WTC11 (cell line): ENCODE measurements around the gene C19orf67. TPM values are rescaled to one million over a fixed set of nuclear protein-coding genes. Genes with fewer than 3 reads are reported as not detected.
A peak's percentile ranks its signal among the peaks of the same experiment; 100 is the strongest.

Source experiments
- ATAC-seq: fragments of 200-7000 bp; cut with Tn5 transposase; 2 replicates; pipeline ENCODE4 v1.10.0; 2021; ENCODE audit warnings: mild to moderate bottlenecking, moderate library complexity
- CTCF ChIA-PET: fragments of 300-600 bp; sonication (Branson Sonifier 250); formaldehyde crosslinking; loops from one replicate; lab custom pipeline; 2021; ENCODE audit warnings: antibody characterized with exemption; lab: Charles Lee
- POLR2A ChIA-PET: fragments of 350-600 bp; sonication (Branson Sonifier 250); formaldehyde crosslinking; loops from one replicate; lab custom pipeline; 2021; ENCODE audit warnings: antibody characterized with exemption; lab: Charles Lee
- DNase-seq: peaks from one replicate; pipeline ENCODE4 v3.0.0; 2021; ENCODE audit warnings: low spot score
- H3K27ac Mint-ChIP-seq: 2 replicates; pipeline ENCODE4 v1.8.0; 2021; ENCODE audit warnings: mixed read lengths
- H3K27me3 Mint-ChIP-seq: 2 replicates; pipeline ENCODE4 v1.8.0; 2021; ENCODE audit warnings: low read depth, mild to moderate bottlenecking, moderate library complexity, mixed read lengths
- H3K36me3 Mint-ChIP-seq: 2 replicates; pipeline ENCODE4 v1.8.0; 2021; ENCODE audit warnings: mixed read lengths
- H3K4me1 Mint-ChIP-seq: 2 replicates; pipeline ENCODE4 v1.8.0; 2022; ENCODE audit warnings: mixed read lengths
- H3K4me3 Mint-ChIP-seq: 2 replicates; pipeline ENCODE4 v1.8.0; 2021; ENCODE audit warnings: mild to moderate bottlenecking, moderate library complexity, mixed read lengths
- H3K9me3 Mint-ChIP-seq: 2 replicates; pipeline ENCODE4 v1.8.0; 2021; ENCODE audit warnings: mixed read lengths
- GTF2I ChIP-seq: fragments of 250-450 bp; sonication (Bioruptor Pico); conservative IDR thresholded peaks from 2 replicates; pipeline ENCODE4 v1.4.0; 2021; ENCODE audit warnings: mild to moderate bottlenecking
- IRF2 ChIP-seq: sonication (generic); formaldehyde crosslinking; IDR thresholded peaks from 2 replicates; pipeline ENCODE4 v1.8.0; 2022; ENCODE audit warnings: low read depth, missing genetic modification reagents, borderline replicate concordance
- JUN ChIP-seq: sonication (generic); formaldehyde crosslinking; IDR thresholded peaks from 2 replicates; pipeline ENCODE4 v1.8.0; 2023; ENCODE audit warnings: mild to moderate bottlenecking, missing genetic modification reagents
- MXD4 ChIP-seq: fragments of 250-450 bp; sonication (Bioruptor Pico); IDR thresholded peaks from 2 replicates; pipeline ENCODE4 v1.8.0; 2021; ENCODE audit warnings: mild to moderate bottlenecking, moderate library complexity, borderline replicate concordance
- MYBL2 ChIP-seq: sonication (generic); formaldehyde crosslinking; IDR thresholded peaks from 2 replicates; pipeline ENCODE4 v1.8.1; 2023; ENCODE audit warnings: mild to moderate bottlenecking, moderate library complexity, missing genetic modification reagents
- OVOL2 ChIP-seq: fragments of 250-450 bp; sonication (Bioruptor Pico); IDR thresholded peaks from 2 replicates; pipeline ENCODE4 v1.9.0; 2021; ENCODE audit warnings: mild to moderate bottlenecking, borderline replicate concordance
- PRRX2 ChIP-seq: fragments of 250-450 bp; sonication (Bioruptor Pico); IDR thresholded peaks from 2 replicates; pipeline ENCODE4 v1.8.0; 2021; ENCODE audit warnings: mild to moderate bottlenecking
- RELA ChIP-seq: sonication (generic); formaldehyde crosslinking; IDR thresholded peaks from 2 replicates; pipeline ENCODE4 v1.8.1; 2022; ENCODE audit warnings: missing genetic modification reagents, mild to moderate bottlenecking, borderline replicate concordance
- SP1 ChIP-seq: sonication (generic); formaldehyde crosslinking; conservative IDR thresholded peaks from 2 replicates; pipeline ENCODE4 v1.8.1; 2022; ENCODE audit warnings: missing genetic modification reagents
- TEAD1 ChIP-seq: sonication (generic); formaldehyde crosslinking; IDR thresholded peaks from 2 replicates; pipeline ENCODE4 v1.8.0; 2022; ENCODE audit warnings: mild to moderate bottlenecking, missing genetic modification reagents
- ZNF121 ChIP-seq: sonication (generic); formaldehyde crosslinking; IDR thresholded peaks from 2 replicates; pipeline ENCODE4 v1.8.0; 2023; ENCODE audit warnings: missing genetic modification reagents
- ZNF219 ChIP-seq: sonication (generic); formaldehyde crosslinking; IDR thresholded peaks from 2 replicates; pipeline ENCODE4 v1.8.0; 2023; ENCODE audit warnings: missing genetic modification reagents, mild to moderate bottlenecking, borderline replicate concordance
- total RNA-seq: library from RNA; stranded (reverse); gene quantifications from 3 replicates; pipeline ENCODE4 v1.2.3, GENCODE V29; 2021
- TF ChIP-seq, protein P1 (sequence below): fragments of 200-600 bp; IDR thresholded peaks from 2 replicates; pipeline ENCODE4 v1.8.0; 2022; ENCODE audit warnings: antibody characterized with exemption
- TF ChIP-seq, protein P2 (sequence below): sonication (generic); formaldehyde crosslinking; IDR thresholded peaks from 2 replicates; pipeline ENCODE4 v1.8.1; 2022; ENCODE audit warnings: missing genetic modification reagents, borderline replicate concordance

Gene C19orf67
- total RNA-seq, 1 experiment from 2014 or later = 0.35 TPM

DNA sequence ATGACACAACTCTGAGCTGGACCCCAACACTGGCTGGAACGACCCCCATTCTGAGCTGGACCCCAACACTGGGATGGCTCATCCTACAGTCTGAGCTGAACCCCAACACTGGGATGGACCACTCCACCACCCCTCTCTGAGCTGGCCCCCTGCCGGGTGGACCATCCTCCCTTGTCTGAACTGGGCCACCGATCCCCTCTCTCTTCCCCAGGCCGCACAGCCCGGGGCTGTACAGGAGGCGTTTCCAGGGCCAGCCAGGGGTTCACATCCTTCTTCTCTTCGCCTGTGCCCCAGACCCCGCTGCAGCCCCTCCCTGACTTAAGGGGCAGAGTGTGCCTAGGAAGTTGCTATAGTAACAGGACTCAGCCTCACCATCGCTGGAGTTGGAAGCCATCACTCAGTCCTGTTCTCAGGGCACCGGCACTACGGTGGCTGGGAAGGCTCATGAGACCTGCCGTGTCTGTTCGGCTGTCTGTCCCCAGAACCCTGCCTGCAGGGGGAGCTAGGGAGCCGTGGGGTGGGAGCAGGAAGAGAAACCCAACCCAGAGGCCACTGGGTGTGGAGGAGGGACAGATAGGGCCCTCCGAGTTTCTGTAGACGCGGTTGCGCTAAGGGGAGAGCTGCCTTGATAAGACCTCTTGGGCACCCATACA, 28.3 kb upstream of the C19orf67 start:
- Mint-ChIP-seq H3K36me3 (no peaks in the 10 kb centered on the region), H3K9me3 (no peaks in the 10 kb centered on the region)
- CTCF ChIA-PET = interaction anchor here (0.5 to 3.7 kb wide), 15 partner anchors 10 to 366 kb away, joined by 3 to 19 read pairs (median 4); partner anchors contain the start of genes ASF1B and PTGER1
- TF ChIP-seq, protein P1, sequence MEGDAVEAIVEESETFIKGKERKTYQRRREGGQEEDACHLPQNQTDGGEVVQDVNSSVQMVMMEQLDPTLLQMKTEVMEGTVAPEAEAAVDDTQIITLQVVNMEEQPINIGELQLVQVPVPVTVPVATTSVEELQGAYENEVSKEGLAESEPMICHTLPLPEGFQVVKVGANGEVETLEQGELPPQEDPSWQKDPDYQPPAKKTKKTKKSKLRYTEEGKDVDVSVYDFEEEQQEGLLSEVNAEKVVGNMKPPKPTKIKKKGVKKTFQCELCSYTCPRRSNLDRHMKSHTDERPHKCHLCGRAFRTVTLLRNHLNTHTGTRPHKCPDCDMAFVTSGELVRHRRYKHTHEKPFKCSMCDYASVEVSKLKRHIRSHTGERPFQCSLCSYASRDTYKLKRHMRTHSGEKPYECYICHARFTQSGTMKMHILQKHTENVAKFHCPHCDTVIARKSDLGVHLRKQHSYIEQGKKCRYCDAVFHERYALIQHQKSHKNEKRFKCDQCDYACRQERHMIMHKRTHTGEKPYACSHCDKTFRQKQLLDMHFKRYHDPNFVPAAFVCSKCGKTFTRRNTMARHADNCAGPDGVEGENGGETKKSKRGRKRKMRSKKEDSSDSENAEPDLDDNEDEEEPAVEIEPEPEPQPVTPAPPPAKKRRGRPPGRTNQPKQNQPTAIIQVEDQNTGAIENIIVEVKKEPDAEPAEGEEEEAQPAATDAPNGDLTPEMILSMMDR = peak; percentile 72
- TF ChIP-seq IRF2 = no peak
- TF ChIP-seq, all 79 proteins: peak for 1
- ATAC-seq (no peak), DNase-seq (peak; percentile 74)
- POLR2A ChIA-PET = no interaction called here
- peaks cover 38% of the 10 kb centered on the region for H3K4me1 Mint-ChIP-seq
- H3K4me3 Mint-ChIP-seq = no peak overlapping the region
- H3K27me3 Mint-ChIP-seq = 0 out of 2 replicates have a peak, but pooled peaks cover 7% of the 10 kb centered on the region
- H3K27ac Mint-ChIP-seq = no peak overlapping the region

DNA sequence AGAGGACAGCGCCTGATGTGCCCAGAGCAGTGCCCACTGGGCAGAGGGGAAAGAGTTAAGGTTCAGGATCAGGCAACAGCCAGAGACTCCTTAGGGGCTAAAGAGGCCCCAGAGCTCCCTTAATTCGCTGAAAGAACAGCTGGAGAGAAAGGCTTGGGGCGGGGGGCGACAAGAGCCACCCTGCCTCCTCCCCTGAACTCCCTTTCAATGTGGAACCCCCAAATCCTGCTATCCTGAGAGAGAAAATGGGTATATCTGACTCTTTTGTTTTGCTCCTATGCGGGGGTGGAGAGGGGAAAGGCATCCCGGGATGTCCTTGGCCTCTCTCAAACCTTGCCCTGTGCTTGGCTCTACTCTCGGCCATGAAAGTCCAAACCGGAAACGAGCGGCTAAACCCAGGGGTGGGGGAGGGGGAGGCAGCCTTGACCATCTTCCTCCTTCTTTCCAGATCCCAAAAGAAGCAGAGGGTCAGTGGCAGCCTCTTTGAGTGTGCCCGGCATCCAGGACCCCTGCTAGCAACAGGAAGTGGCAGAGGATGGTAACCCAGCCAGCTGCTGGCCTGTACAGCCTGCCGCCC, 27.3 kb upstream of the C19orf67 start:
- H3K36me3 Mint-ChIP-seq = no peaks in the 10 kb centered on the region
- POLR2A ChIA-PET = no interaction called here
- peaks cover 32% of the 10 kb centered on the region for H3K4me1 Mint-ChIP-seq
- TF ChIP-seq SP1 (CRISPR knock-in tag) (no peak), MXD4 (CRISPR knock-in tag) (no peak), GTF2I (no peak), PRRX2 (CRISPR knock-in tag) (no peak)
- no peak overlapping the region for H3K27ac Mint-ChIP-seq
- CTCF ChIA-PET = interaction anchor here (0.7 to 4.1 kb wide), 9 partner anchors 11 to 319 kb away, joined by 3 to 21 read pairs (median 3); partner anchors contain the start of genes ASF1B and C19orf67
- H3K9me3 Mint-ChIP-seq = no peaks in the 10 kb centered on the region
- no peak overlapping the region; the same call in 1 of the 2 replicates for H3K4me3 Mint-ChIP-seq
- 0 out of 2 replicates have a peak, but pooled peaks cover 7% of the 10 kb centered on the region for H3K27me3 Mint-ChIP-seq
- DNase-seq (no peak), ATAC-seq (no peak)

DNA sequence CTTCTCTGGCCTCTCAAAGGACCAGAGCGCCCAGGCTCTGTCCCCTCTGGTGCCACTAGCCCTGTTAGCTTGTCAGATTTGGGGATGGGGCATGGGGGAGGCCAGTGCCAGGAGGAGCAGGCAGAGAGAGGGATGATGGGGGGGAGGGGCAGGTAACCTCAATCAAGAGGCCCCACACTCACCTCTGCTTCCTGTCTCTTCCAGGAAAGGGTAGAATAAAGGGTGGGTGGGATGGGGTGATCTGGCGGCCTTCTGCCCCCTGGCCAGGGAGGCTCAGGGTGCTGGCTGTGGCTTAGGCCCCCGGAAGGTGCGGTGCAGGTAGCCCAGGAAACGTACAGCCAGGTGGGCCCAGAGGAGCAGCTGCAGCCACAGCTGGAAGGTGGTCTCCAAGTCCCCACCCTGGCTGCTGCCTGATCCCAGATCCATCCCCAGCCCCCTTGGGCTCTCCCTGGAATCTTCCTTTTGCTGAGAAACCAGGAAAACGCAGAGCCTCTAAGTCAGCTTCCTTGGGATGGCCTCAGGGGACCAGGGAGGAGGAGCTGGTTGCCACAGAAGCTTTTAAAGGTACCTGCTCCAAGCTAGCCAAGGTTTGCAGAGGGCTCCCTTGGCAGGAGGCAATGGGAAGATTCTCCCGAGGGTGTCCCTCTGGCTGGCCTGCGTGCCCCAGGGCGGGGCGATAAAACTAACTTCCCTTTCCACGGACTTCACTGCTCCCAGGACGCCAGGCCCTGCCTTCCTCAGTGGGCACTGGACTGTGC, 26.6 kb upstream of the C19orf67 start:
- POLR2A ChIA-PET = interaction anchor here (0.6 to 1.0 kb wide), 2 partner anchors 25 to 225 kb away, joined by 3 to 4 read pairs; no protein-coding TSS in a partner anchor
- H3K4me1 Mint-ChIP-seq = peaks cover 32% of the 10 kb centered on the region

GRCh38 chr19:14111486-14111885, 25.9 kb upstream of the C19orf67 start:
- ATAC-seq (no peak), DNase-seq (no peak)
- H3K36me3 Mint-ChIP-seq = no peaks in the 10 kb centered on the region
- POLR2A ChIA-PET = interaction anchor here (0.6 to 1.0 kb wide), 2 partner anchors 25 to 226 kb away, joined by 3 to 4 read pairs; no protein-coding TSS in a partner anchor
- 0 out of 2 replicates have a peak, but pooled peaks cover 5% of the 10 kb centered on the region for H3K27me3 Mint-ChIP-seq
- TF ChIP-seq MYBL2 (CRISPR knock-in tag) (no peak), TEAD1 (CRISPR knock-in tag) (no peak), ZNF121 (CRISPR knock-in tag) (peak; percentile 88; the same call in 1 of the 2 replicates), RELA (CRISPR knock-in tag) (no peak)
- peaks cover 28% of the 10 kb centered on the region for H3K4me1 Mint-ChIP-seq
- H3K4me3 Mint-ChIP-seq = no peak overlapping the region
- no peaks in the 10 kb centered on the region for H3K9me3 Mint-ChIP-seq
- H3K27ac Mint-ChIP-seq = no peak overlapping the region
- CTCF ChIA-PET = interaction anchor here (0.6 to 4.1 kb wide), 8 partner anchors 8 to 302 kb away, joined by 3 to 21 read pairs (median 3); partner anchors contain the start of genes ASF1B and C19orf67

More for the DNA sequence above, 26.6 kb upstream of the C19orf67 start:
- CTCF ChIA-PET = interaction anchor here (0.6 to 4.1 kb wide), 12 partner anchors 9 to 368 kb away, joined by 3 to 21 read pairs (median 3); partner anchors contain the start of genes ASF1B and C19orf67
- Mint-ChIP-seq H3K36me3 (no peaks in the 10 kb centered on the region), H3K9me3 (no peaks in the 10 kb centered on the region), H3K4me3 (no peak overlapping the region; the same call in 1 of the 2 replicates), H3K27me3 (0 out of 2 replicates have a peak, but pooled peaks cover 7% of the 10 kb centered on the region), H3K27ac (no peak overlapping the region)
- DNase-seq (no peak), ATAC-seq (no peak)
- TF ChIP-seq JUN = no peak
- TF ChIP-seq, protein P2, sequence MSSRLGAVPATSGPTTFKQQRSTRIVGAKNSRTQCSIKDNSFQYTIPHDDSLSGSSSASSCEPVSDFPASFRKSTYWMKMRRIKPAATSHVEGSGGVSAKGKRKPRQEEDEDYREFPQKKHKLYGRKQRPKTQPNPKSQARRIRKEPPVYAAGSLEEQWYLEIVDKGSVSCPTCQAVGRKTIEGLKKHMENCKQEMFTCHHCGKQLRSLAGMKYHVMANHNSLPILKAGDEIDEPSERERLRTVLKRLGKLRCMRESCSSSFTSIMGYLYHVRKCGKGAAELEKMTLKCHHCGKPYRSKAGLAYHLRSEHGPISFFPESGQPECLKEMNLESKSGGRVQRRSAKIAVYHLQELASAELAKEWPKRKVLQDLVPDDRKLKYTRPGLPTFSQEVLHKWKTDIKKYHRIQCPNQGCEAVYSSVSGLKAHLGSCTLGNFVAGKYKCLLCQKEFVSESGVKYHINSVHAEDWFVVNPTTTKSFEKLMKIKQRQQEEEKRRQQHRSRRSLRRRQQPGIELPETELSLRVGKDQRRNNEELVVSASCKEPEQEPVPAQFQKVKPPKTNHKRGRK (CRISPR knock-in tag) = no peak
- TF ChIP-seq OVOL2 (CRISPR knock-in tag) = no peak
- TF ChIP-seq ZNF219 (CRISPR knock-in tag) = no peak
